T-helper 9 cell (primary cell): ENCODE results near the gene PIGX.

Experiments used
- DNase-seq: peaks from one replicate; pipeline ENCODE4 v3.0.0-alpha.2; 2020
- total RNA-seq, 2 donors: gene quantifications; one replicate each; lab custom pipeline; 2026; lab: John Stamatoyannopoulos, UW

PIGX gene
- total RNA-seq: 22.7 to 47.6 reads per million in 2 donors

DNA sequence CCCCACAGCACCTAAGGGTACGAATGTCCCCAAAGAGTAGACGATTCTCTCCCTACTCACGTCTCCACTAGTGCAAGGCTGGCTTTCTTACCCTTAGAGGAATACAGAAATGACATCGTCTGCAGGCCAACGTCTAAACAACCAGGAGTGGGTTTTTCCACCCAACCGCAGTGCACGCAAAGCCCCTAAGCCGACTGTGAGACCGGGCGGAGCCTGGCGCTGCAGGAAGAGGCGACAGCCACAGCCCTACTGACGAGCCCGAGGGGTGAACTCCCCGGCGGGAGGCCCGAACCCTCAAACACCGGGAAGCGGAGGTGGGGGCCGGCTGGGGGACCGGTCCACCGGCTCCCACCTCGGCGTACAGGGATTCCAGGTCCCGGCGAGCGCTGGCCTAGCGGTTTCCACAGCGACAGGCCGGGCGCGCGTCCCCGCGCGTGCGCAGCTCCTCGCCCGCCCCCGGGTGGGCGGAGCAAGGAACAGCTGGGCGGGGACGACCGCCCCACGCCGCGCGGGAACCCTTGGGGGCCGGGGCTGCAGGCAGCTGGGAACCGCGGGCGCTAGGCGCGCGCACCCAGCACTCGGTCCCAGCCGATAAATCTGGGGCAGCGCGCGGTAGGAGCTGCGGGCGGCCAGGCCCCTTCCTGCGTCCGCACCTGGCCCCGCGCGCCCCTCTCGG is at the start of gene PIGX, which contains the start of gene CEP19:
Gene PIGX (plus strand): TSS at position 540 of the 676 bp plus-strand sequence.
Gene CEP19 (minus strand): TSS at position 413 of the 676 bp plus-strand sequence. CDS start 3,593 bp downstream, outside the sequence.
- DNase-seq: peak; percentile 89

DNA sequence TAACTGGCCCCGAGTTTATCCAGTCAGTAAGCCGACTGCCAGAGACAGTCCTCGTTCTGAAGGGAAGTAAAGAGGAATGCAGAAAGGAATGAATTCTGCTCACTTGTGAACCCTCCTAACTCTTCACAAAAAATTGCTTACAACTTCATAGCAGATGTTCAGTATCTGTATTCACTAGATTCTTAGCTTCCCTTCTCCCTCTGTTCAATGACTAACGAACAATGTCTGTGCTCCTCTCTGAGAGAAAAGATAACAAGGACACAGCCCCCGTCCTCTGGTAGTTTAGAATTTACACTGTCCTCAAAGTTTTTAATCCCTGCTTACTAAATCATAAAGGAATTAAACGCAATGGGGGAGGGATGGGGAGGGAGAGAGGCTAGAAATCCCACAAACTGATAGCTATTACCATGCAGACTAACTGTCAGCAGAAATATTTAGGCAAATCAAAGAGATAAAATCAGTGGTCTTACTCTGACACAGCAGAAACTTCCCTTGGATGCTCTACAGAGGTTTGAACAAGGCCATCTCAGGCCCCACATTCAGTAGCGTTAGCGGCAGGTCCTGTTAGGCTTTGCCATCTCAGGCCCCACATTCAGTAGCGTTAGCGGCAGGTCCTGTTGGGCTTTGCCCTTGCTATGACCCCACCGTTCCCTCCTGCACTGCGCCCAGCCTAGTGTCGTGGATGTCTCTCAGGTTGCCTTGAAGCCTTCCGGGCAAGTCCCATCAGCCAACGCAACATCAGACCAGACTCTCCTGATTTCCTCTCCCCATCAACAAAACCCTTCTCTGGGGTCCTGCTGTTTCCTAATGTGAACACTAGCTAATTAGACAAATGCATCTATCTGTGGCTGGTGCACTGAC is 49.2 kb upstream of the PIGX start:
- DNase-seq: no peak

DNA sequence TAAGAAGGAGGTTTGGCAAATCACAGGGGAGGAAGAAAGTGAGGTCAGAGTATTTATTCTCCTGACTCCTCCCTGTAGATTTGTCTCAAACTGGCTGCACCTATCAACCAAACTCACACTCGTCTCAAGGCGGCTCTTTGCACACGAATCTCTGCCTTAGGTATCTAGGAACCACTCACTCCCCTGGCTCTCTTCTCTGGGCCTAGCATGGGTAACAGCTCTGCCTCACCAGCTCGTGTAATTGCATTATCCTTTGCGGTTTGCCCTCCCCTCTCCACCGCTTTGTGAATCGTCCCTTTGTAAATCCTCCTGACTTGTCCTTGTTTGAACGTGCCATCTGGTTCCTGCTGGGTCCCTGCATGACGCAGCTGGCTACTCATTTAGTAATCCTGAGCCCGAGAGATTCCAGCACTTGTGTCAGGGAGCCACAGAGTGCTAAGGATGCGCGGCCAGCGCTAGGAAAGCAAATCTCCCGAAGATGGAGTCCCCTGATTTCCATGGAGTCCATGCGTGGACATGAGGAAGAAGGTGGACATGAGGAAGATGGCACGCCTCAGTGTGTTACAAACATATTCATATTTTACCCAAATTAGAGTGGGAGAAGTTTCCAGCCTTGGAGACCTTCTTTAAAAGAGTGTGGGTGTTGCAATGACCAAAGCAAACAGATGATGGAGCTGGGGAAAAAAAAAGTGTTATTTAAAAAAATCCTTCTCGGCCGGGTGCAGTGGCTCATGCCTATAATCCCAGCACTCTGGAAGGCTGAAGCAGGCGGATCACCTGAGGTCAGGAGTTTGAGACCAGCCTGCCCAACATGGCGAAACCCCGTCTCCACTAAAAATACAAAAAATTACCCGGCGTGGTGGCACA is 45.9 kb upstream of the PIGX start:
- DNase-seq: no peak

DNA sequence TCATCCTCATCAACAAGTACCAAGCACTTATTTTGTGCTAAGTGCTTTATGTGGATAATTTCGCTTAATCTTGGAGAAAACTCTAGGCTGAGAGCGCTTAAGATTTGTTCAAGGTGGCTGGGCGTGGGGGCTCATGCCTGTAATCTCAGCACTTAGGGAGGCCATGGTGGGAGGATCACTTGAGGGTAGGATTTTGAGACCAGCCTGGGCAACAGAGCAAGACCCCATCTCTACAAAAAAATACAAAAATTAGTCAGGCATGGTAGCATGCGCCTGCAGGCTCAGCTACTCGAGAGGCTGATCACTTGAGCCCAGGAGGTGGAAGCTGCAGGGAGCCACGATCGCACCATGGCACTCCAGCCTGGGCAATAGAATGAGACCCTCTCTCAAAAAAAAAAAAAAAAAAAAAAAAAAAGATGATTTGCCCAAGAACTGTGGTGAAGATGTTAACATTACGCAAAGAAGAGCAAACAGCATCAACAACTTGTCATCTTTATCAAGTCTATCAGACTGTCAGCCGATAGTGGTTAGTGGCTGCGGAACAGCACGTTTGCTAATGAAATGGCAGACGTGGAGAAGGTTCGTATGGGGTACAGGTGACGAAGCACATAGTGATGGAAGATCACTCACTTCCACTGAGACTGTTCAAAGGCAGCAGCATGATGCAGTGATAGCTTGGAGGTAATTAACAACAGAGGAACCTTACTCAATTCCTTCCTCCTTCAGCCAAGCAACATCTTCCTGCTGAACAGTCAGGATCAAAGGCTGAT is 44.9 kb upstream of the PIGX start:
- no peak for DNase-seq

DNA sequence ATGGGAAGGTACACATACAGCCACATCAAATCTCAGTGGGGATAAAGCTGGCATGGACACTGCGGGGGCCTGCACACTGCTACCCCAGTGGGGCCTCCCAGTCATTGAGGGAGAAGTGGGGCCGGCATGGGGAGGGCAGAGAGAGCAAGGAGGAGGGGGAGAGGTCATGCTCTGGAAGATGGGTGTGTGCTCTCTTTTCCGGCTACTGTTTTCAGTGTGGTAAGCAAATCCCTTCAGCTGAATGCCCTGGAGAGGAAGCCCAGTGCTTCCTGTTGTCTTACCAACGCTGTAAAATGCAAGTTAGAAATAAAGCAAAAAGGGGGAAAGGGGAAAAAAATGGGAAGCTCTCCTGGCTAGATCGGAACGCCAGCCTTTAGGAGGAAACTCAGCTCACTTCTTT is 41.8 kb upstream of the PIGX start:
- no peak for DNase-seq

DNA sequence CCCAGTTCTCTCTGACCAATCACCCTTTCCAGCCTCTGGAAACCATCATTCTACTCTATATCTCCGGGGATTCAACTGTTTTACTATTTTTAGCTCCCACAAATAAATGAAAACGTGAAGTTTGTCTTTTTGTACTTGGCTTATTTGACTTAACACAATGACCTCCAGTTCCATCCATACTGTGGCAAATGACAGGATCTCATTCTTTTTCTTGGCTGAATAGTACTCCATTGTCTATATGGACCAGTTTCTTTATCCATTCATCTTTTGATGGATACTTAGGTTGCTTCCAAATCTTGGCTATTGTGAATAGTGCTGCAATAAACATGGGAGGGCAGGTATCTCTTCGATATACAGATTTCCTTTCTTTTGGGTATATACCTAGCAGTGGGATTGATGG is 38.5 kb upstream of the PIGX start:
- DNase-seq: no peak

DNA sequence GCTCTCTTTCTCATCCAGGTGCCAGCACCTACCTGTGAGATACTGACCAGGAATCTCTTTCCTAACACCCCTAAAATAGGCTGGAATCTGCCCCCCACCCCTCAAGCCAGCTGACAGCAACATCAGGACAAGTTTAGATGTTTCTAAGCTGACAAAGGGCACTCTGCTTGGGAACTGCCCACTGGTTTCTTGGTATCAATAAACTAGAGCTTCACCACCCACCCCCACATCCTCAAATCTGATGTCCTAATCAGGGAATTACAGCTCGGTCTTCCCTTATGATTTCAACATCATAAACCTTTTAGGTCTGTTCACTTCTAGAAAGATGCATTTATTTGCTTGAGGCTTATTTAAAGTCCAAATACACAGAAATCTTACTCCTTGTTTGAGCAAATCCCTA is 34.8 kb upstream of the PIGX start:
- no peak for DNase-seq

DNA sequence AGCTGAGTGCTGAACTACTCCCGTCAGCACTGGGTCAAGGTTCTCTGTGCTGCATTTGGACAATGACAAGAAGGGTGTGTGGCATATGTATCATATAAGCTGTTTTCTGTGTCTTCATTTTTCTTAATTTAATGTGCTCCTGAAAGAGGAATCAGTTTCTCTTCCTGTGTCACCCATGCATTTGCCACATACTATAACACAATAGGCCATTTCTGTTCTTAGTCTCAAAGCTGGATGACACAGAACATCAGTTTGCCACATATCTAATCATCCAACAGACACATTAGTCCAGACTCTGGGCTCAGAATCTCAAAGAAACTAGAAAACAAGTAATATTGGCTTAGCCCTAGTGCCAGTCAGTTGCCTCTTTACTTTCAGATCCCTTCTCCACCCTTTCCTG is 34.2 kb upstream of the PIGX start:
- no peak for DNase-seq

DNA sequence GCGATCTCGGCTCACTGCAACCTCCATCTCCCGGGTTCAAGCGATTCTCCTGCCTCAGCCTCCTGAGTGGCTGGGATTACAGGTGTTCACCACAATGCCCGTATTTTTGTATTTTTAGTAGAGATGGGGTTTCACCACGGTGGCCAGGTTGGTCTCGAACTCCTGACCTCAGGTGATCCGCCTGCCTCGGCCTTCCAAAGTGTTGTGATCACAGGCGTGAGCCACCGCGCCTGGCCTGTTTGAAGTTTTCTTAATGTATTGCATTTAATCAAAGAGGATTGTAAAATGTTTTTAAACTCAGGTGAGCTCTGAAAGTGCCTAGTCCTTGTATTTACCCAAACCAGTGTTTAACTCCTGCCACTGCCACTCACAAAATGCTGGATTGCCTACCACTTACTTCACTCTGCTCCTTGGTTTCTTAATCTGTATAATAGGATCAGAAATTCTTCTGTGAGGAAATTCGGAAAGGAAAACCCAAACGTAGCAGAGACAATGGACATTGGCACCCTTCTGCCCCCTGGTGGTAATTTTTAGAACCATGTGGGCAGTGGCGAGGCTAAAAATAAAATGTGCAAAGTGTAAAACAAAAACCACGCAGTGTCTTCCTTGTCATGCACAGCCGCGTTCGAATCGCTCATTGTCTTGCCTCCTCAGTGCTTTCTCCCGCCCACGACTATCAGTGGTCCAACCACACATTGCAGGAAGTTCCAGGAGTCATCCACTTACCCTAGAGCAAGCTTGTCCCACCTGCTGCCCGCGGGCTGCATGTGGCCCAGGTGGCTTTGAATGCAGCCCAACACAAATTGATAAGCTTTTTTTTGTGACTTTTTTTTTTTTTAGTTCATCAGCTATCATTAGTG is 27.4 kb upstream of the PIGX start:
- DNase-seq: peak; percentile 48

DNA sequence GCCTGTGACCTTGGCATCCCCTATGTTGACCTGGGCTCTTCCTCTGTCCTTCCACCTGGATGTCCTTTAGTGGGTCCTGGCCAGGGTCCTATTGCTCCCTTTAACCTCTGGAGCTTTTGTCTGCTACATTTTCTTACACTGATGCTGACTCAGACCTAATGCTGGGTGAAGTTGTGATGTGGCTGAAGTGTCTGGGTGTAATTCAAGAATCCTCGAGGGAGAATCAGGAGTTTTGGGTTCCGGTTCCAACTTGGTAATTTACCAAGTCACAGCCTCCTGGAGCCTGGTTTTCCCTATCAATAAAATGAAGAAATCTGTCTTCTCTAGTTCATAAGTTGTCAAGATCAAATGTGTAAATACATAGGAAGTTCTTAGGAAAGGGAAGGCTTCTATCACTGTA is 25.7 kb upstream of the PIGX start:
- DNase-seq: no peak

DNA sequence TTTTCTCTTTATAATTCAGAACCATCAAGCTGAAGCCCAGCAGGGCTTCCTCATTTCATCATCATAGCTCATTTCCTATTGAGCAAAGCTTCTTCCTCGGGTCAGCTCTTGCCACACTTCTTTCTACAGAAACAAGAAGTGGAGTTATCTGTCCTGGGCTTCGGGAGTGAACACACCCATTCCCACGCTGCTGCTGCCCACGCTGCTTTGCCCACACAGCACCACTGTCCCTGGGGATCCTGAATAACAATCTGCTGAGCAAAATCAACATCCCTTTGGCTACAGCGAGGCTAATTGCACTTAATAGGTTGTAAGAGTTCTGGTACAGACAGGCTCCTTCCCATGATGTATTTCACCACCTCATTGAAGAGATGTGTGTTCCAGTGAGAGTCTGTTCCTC is 23.8 kb upstream of the PIGX start:
- DNase-seq: no peak

DNA sequence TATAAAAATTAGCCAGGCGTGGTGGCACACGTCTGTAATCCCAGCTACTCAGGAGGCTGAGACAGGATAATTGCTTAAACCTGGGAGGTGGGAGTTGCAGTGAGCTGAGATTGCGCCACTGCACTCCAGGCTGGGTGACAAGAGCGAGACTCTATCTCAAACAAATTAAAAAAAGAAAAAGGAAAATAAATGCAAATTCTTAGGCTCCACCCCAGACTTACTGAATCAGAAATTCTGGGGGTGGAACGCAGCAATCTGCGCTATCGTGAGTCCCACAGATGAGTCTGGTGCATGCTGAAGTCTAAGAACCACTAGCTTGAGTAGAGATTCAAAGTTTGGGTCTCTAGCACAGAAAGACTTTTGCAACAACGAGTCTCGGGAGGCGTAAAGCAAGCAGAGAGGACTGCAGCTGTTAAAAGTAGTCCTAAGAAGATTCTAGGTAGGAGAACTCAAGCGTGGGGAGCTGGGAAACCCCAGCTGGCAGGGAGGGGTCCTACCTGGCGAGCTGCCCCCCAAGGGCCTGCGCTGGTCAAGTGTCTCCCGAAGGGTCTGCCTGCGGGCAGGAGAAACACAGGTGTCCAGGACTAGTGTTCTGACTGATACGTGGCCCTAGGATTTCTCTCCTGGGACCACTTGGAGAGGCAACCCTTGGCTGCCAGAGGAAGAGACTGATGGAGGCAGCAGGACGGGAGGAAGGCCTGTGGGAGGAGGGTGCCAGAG is 22.1 kb upstream of the PIGX start:
- DNase-seq: no peak

DNA sequence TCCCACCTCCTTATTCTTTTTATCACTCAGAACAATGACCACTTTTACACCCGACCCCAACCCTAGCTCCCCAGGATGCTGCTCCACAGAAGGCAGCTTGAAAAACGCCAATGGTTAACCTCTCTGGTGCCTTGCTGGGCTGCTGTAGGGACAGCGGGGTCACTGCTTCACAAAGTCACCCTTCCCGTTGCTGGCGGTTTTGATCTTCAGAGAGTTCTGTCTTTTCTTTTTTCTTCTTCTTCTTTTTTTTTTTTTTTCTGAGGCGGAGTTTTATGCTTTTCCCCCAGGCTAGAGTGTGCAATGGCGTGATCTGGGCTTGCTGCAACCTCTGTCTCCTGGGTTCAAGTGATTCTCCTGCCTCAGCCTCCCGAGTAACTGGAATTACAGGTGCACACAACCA is 20.8 kb upstream of the PIGX start:
- no peak for DNase-seq

DNA sequence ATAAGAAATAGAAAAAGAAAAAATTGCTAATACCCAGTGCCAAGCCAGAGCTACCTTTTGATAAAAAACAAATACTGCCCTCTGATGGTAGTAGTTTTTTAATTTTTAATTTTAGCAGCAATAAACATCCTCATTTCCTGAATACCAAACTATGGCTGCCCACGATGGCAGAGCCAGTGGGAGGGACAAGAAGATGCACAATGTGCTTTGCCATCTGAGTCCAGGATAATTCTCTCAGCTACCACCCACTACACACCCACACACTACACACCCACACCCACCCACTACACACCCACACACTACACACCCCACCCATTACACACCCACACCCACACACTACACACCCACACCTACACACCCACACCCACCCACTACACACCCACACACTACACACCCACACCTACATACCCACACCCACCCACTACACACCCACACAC is 18.0 kb upstream of the PIGX start:
- DNase-seq: no peak

DNA sequence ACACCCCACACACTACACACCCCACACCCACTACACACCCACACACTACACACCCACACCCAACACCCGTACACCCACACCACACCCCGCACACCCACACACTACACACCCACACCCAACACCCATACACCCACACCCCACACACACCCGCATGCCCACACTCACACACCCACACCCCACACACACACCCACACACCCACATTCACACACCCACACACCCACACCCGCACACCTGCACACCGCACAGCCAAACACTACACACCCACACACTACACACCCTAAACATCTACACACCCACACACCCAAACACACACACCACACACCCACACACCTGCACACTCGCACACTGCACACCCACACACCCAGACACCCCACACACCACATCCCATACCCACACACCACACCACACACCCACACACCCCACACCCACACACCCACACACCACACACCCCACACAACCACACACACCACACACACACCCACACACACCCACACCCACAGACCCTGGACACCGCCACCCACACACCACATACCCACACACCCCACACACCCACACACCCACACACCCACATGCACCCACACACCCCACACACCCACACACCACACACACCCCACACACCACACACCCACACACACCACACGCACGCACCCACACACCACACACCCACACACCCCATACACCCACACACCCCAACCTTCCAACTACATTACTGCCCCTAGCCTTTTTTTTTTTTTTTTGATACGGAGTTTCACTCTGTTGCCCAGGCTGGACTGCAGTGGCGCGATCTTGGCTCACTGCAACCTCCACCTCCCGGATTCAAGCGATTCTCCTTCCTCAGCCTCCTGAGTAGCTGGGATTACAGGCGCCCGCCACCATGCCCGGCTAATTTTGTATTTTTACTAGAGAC is 17.0 kb upstream of the PIGX start:
- no peak for DNase-seq

DNA sequence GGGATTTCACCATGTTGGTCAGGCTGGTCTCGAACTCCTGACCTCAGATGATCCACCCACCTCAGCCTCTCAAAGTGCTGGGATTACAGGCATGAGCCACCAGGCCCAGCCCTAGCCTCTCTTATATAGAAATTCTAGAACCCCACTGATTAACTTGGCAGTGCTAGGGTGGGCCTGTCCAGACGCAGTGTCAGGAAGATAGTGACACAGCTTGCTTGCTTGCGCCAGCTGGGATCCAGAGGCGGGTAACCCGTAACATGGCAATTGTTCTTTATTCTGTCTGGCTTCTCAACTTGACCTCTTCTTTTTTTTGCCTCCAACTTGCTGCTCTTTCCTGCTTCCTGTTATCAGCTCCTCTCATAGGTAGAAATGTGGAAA is 16.3 kb upstream of the PIGX start:
- DNase-seq: no peak

DNA sequence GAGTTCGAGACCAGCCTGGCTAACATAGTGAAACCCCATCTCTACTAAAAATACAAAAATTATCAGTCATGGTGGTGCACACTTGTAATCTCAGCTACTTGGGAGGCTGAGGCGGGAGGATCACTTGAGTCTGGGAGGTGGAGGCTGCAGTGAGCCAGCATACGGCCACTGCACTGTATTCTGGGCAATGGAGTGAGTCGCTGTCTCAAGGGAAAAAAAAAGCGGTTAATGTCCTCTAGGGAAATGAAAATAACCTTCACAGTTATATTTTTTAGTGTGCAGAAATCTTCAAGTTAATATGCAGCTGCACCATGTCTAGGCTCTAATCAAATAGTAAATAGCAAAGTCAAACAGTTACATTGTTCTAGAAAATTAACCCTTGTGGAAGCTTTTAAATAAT is 14.9 kb upstream of the PIGX start:
- no peak for DNase-seq

DNA sequence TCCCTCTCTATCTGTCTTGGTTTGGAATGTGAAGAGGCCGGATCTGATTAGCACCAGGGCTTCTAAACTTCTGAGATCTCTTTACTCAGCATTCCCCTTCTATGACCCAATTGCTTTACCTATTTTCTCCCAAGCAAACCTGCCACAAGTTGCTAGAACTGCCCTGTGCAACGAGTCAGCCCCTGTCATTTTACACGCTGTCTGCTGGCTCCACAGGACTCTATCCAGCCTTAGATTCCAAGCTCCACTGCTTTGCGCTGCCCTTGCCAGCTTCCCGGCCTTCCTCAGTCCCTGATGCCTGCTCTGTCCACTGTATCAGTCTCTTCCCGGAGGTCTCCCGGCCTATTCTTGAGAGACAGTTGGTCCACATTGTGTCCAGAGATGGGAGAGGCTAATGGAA is 12.4 kb upstream of the PIGX start:
- DNase-seq: no peak

DNA sequence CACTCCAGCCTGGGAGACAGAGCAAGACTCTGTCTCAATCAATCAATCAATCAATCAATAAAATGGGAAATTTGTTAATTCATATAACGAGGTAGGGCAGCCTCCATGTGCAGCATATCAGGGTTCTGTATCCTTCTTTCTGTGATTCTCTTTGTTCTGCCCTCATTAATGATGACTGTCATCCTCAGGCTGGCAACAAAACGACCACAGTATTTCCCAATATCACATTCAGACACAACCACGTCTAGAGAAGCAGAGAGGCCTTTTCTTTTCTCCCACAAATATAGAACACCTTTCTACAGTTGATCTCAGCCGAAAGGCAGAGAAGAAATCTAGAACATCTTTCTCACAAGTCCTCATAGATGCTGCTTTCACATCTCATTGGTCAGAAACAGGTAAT is 11.4 kb upstream of the PIGX start:
- no peak for DNase-seq

DNA sequence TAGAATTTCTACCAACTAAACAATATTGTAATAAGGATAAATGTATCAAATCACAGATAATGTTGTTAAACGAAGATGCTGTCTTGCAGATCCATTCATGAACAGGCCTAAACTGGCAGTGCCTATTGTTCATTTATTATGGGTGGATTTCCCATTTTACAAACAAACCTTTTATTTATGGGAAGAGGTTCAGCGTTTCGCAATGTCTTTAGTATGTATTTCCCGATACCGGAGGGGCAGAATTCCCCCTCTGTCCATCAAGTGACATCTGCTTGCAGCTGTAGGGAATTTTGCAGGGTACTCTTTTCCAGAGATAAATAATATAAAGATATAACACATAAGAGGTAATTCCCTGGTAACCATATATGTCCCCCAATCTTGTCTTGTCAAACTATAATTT is 5.8 kb upstream of the PIGX start:
- no peak for DNase-seq
